ENCODE data around the gene TNFSF13B.
"Not testable (repeated sequence)": the region's sequence is repeated elsewhere in the genome, so short reads cannot be mapped to it uniquely, and the experiment has no call there.

The TNFSF13B gene

GRCh38 chr13:108281901-108282300 is 12.4 kb downstream of the TNFSF13B start:
- no peak for DNase-seq (ENCODE audit: low read depth in 2 of 2)

- DNase-seq (ENCODE audit: low read depth in 2 of 2): no peak
Measured at GRCh38 chr13:108283110-108283509, 13.6 kb downstream of the TNFSF13B start.

GRCh38 chr13:108288741-108289140 is 19.2 kb downstream of the TNFSF13B start:
- no peak for DNase-seq (ENCODE audit: low read depth in 2 of 2)

- no peak for DNase-seq (ENCODE audit: low read depth in 2 of 2)
Measured at GRCh38 chr13:108289819-108290218, 20.3 kb downstream of the TNFSF13B start.

GRCh38 chr13:108297114-108297513 is 27.6 kb downstream of the TNFSF13B start:
- no peak for DNase-seq (ENCODE audit: low read depth in 2 of 2)

- no peak for DNase-seq (ENCODE audit: low read depth in 2 of 2)
Measured at GRCh38 chr13:108302279-108302678, 32.8 kb downstream of the TNFSF13B start.

- DNase-seq (ENCODE audit: low read depth in 2 of 2): no peak
Measured at GRCh38 chr13:108304170-108305016, 34.9 kb downstream of the TNFSF13B start.

- DNase-seq (ENCODE audit: low read depth in 2 of 2): no peak
Measured at GRCh38 chr13:108305655-108306054, 36.1 kb downstream of the TNFSF13B start.

GRCh38 chr13:108306860-108307259 is 37.3 kb downstream of the TNFSF13B start:
- no peak for DNase-seq (ENCODE audit: low read depth in 2 of 2)

GRCh38 chr13:108311596-108311995 is 42.1 kb downstream of the TNFSF13B start:
- DNase-seq (ENCODE audit: low read depth in 2 of 2): not testable (repeated sequence)

GRCh38 chr13:108313382-108313781 is 43.9 kb downstream of the TNFSF13B start:
- no peak for DNase-seq (ENCODE audit: low read depth in 2 of 2)

- DNase-seq (ENCODE audit: low read depth in 2 of 2): no peak
Measured at GRCh38 chr13:108315273-108315672, 45.8 kb downstream of the TNFSF13B start.

GRCh38 chr13:108315991-108316390 is 46.5 kb downstream of the TNFSF13B start:
- DNase-seq (ENCODE audit: low read depth in 2 of 2): no peak

GRCh38 chr13:108316413-108316812 is 46.9 kb downstream of the TNFSF13B start:
- DNase-seq (ENCODE audit: low read depth in 2 of 2): no peak

GRCh38 chr13:108322206-108322824 is 52.8 kb downstream of the TNFSF13B start:
- no peak for DNase-seq (ENCODE audit: low read depth in 2 of 2)

- DNase-seq (ENCODE audit: low read depth in 2 of 2): no peak
Measured at GRCh38 chr13:108323031-108323430, 53.5 kb downstream of the TNFSF13B start.

- DNase-seq (ENCODE audit: low read depth in 2 of 2): no peak
Measured at GRCh38 chr13:108325863-108326262, 56.3 kb downstream of the TNFSF13B start.

- no peak for DNase-seq (ENCODE audit: low read depth in 2 of 2)
Measured at GRCh38 chr13:108326309-108326708, 56.8 kb downstream of the TNFSF13B start.

- no peak for DNase-seq (ENCODE audit: low read depth in 2 of 2)
Measured at GRCh38 chr13:108328848-108329247, 59.3 kb downstream of the TNFSF13B start.

GRCh38 chr13:108332791-108333190 is 63.3 kb downstream of the TNFSF13B start:
- no peak for DNase-seq (ENCODE audit: low read depth in 2 of 2)

GRCh38 chr13:108342369-108343289 is 73.1 kb downstream of the TNFSF13B start:
- DNase-seq (ENCODE audit: low read depth in 2 of 2): no peak

- DNase-seq (ENCODE audit: low read depth in 2 of 2): no peak
Measured at GRCh38 chr13:108345016-108345415, 75.5 kb downstream of the TNFSF13B start.

Measured in stimulated activated CD4-positive, alpha-beta T cell treated with anti-CD3 and anti-CD28 coated beads, Interleukin-1b, Interleukin-23, amount 100 ng/mL, for 1 hour (primary cell).